Fibroblast of pulmonary artery (primary cell): ENCODE measurements around the gene FOXD1.

Experiments
- DNase-seq: peaks from one replicate; pipeline ENCODE4 v3.0.0-alpha.2; 2010; ENCODE audit warnings: low read depth
- H3K4me3 ChIP-seq: replicated peaks from 2 replicates; pipeline ENCODE4 v1.5.1; 2011; ENCODE audit warnings: low read depth, mild to moderate bottlenecking, control low read depth, low read length, moderate library complexity
- CTCF ChIP-seq: IDR thresholded peaks from 2 replicates; pipeline ENCODE4 v1.5.1; 2011; ENCODE audit warnings: mild to moderate bottlenecking, control low read depth, low read length, inconsistent platforms; ENCODE audit errors: missing control alignments

FOXD1 gene

GRCh38 chr5:73450672-73451223 lies 2.2 kb upstream of the FOXD1 start:
- no peak overlapping the region for H3K4me3 ChIP-seq
- no peak for DNase-seq
- TF ChIP-seq CTCF: no peak

GRCh38 chr5:73450137-73450536 lies 1.6 kb upstream of the FOXD1 start:
- DNase-seq: no peak

GRCh38 chr5:73447530-73448462 lies 781 bp downstream of the FOXD1 start:
- TF ChIP-seq CTCF: no peak
- peak; percentile 60 for DNase-seq
- peak overlapping the region; percentile 62 for H3K4me3 ChIP-seq

More at GRCh38 chr5:73450137-73450536, 1.6 kb upstream of the FOXD1 start:
- TF ChIP-seq CTCF: no peak
- no peak overlapping the region for H3K4me3 ChIP-seq

- peak overlapping the region; percentile 62 for H3K4me3 ChIP-seq
- TF ChIP-seq CTCF: no peak
- no peak for DNase-seq
Observed at GRCh38 chr5:73446631-73447529, 1.7 kb downstream of the FOXD1 start.

GRCh38 chr5:73445665-73446630 lies 2.6 kb downstream of the FOXD1 start:
- no peak for DNase-seq
- TF ChIP-seq CTCF: no peak
- peak overlapping the region; percentile 62 for H3K4me3 ChIP-seq
